ENCODE data around the gene DNAJB1.
"Not testable (repeated sequence)": the region's sequence is repeated elsewhere in the genome, so short reads cannot be mapped to it uniquely, and the experiment has no call there.

The DNAJB1 gene

GRCh38 chr19:14519860-14520407, 1.7 kb upstream of the DNAJB1 start:
- DNase-seq = no peak

DNA sequence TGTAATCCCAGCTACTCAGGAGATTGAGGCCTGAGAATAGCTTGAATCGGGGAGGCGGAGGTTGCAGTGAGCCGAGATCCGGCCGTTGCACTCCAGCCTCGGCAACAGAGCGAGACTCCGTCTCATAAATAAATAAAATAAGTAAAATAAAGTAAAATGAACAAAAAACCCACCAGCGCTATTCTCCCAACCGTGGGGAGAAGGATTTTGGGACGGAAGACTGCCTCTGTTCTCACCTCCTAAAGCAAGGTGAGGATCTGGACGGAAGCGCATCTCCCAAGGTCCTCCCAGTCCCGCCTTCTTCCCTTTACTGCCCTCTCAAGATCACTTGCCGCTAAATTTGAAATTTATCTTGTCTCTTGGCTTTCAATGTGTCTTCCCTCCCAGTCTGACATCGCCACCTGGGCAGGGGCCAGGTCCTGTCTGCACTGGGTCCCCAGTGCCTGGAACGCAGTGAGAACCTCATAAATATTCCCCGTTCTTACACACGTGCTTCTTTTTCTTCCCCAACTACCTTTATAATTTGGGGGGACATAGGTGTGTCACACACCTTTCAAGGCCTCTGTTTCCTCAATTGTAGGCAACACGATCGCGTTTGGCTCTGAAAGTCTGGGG, 1.2 kb upstream of the DNAJB1 start:
- DNase-seq = no peak

- DNase-seq = no peak
Observed at GRCh38 chr19:14517446-14517839, 754 bp downstream of the DNAJB1 start.

DNA sequence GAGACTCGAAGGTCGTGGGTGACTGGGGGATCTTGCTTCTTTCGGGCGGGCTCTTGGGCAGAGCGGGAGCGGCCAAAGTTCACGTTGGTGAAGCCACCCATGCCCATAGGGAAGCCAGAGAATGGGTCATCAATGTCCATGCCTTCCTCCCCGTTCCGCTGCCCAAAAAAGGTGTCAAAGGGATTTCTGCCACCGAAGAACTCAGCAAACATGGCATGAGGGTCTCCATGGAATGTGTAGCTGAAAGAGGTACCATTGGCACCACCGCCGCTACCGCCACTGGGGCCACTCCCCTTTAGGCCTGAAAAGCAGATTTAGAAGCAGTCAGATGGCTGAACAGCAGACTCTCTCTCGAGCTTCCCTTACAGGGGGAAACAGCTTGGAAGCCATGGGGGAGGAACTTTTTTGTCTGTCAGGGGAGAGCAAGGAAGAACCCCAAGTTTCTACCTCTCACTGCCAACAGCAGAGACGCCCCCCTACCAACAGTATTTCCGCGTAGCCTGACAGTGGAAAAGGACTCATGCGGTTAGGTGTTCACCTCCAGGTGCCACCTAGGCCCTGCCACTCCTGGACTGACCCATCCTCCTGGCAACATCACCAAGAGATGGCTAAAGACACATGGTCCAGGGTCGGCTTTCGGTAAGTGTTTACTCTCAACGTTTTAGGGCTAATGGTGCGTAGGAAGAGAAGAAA, 1.3 kb downstream of the DNAJB1 start:
- DNase-seq = no peak

DNA sequence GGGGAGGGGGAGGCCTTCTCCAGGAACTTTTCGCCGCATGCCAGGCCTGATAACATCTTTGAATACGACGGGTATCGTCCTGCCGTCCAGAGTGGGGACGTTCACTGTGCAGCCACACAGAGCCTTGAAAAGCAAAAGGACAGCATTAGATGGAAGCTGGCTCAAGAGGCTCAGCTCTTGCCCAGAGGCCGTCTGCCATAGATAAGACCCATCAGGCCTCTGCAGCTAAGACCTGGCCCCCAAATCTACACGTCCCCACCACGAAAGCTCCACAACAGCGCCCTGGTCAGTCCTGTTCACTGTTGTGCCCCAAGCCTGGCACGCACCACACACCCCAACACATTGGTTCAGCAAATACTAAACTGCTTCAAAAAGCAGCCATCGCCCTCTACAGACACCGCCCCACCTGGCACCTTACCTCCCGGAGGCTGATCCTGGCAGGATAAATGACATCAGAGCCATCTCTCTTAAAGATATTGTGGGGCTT, 2.1 kb downstream of the DNAJB1 start:
- no peak for DNase-seq

GRCh38 chr19:14515501-14516047, 2.6 kb downstream of the DNAJB1 start:
- DNase-seq = no peak

GRCh38 chr19:14514215-14514863, 3.9 kb downstream of the DNAJB1 start:
- no peak for DNase-seq

DNA sequence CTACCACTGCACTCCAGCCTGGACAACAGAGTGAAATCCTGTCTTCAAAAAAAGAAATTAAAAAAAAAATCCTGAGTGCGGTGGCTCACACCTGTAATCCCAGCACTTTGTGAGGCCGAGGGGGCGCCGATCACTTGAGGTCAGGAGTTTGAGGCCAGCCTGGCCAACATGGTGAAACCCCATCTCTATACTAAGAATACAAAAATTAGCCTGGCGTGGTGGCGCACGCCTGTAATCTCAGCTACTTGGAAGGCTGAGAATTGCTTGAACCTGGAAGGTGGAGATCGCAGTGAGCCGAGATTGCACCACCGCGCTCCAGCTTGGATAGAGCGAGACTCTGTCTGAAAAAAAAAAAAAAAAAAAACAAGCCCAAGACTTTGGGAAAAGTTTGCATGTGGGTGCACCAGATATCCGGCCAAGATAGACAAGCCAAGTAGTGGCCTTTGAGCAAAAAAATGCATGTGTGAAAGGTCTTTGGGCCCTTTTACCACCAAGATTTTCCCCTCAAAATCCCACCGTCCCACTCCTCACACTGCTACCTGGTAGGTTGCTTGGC, 5.7 kb downstream of the DNAJB1 start:
- no peak for DNase-seq

DNA sequence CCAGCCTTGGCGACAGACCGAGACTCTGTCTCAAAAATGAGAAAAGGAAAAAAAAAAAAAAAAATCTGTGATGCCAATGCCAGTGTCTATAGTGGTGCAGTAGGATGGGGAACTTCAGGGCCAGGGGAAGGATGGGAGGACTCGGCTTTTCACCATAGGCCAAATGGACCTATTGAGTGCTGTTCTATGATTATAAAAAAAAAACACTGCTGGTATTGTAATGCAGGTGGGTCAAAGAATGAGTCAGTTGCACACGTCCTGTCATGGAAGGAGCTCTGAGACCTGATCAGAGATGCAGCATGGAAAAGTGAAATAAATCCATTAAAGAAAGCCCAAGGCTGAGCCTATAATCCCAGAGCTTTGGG, 7.0 kb downstream of the DNAJB1 start:
- no peak for DNase-seq

DNA sequence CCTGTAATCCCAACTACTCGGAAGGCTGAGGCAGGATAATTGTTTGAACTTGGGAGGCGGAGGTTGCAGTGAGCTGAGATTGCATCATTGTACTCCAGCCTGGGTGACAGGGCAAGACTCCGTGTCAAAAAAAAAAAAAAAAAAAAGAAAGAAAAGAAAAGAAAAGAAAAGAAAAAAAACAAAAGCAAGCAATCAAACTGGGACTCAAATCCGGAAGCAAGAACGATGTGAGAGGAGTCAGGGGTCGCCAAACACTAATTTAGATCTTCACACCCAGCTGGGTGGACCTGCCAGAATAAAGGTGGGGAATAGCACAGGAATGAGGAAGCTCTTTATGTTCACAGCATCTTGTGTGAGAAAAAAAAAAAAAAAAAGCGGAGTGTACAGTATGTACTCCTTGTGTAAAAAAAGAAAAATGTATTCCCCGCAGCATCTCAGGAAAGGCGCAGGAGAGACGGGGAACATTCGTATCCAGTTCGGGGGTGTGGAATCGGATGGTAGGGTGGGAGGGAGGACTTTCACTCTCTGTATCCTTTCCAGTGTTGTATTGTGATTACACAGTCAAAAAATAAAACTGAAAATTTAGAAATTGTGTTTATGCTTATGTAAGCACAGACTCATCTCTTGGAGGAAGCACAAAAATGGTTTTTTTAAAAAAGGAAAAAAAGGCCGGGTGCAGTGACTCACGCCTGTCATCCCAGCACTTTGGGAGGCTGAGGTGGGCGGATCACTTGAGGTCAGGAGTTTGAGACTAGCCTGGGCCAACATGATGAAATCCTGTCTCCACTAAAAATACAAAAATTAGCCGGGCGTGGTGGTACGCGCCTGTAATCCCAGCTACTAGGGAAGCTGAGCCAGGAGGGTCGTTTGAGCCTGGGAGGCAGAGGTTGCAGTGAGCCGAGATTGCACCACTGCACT, 7.6 kb downstream of the DNAJB1 start:
- no peak for DNase-seq

DNA sequence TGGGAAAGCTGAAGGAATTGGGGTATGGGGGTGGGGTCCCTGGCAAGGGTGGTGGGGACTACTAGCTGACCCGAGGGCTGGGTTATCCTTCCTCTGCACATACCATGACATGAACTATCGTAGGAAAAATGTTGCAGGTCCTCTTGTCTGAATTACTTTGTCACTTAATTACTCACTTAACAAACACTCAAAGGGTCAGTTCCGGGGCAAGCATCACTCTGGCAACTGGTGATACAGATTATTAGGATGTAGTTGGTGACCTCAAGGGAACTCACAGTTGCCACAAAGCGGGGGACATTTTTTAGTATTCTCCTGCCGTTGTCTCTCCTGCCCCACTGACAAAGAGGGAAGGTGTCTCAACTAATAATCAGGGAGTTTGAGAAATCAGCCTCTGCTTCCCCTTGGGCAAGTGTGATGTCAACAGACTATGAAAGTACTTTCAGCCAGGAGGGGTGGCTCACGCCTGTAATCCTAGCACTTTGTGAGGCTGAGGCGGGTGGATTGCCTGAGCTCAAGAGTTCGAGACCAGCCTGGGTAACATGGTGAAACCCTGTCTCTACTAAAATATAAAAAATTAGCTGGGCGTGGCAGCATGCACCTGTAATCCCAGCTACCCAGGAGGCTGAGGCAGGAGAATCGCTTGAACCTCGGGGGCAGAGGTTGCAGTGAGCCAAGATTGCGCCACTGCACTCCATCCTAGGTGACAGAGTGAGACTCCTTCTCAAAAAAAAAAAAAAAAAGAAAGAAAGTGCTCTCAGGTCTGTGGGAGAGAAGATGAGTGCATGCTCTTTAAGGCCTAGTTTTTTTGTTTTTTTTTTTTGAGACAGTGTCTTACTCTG, 10.3 kb downstream of the DNAJB1 start:
- DNase-seq = no peak

DNA sequence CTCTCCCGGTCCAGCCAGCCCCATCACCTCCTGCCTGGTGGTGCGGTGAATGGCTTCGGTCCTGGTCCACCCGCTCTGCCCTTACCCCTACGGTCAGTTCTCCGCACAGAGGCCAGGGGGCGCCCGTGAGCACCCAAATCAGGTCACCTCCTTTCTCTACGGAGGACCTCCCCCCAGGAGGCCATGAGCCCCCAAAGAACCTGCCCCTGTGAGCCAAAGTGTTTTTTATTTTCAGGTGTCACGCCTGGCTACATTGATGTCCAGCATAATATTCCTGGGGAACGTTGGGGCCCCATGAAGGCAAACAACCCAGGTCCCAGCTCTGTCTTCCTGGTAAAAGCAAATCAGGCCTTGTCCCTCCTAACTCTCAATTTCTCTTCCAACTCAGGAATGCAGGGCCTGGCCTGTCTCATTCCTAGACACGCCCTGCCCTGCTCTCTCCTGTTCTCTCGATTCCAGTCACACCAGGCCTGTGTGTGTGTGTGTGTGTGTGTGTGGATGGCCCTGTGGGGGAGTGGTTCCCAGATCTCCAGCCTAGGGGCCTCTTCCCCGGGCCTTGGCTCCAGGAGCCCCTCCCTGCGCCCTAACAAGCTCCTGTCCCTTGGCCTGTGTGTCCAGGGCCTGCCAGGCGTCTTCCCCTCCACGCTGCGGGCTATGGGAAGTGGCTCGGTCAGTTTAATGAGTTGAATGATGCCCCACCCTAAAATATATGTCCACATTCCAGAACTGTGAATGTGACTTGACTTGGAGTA, 12.5 kb downstream of the DNAJB1 start:
- peak; percentile 89 for DNase-seq

- not testable (repeated sequence) for DNase-seq
Observed at GRCh38 chr19:14504575-14504974, 13.6 kb downstream of the DNAJB1 start.

DNA sequence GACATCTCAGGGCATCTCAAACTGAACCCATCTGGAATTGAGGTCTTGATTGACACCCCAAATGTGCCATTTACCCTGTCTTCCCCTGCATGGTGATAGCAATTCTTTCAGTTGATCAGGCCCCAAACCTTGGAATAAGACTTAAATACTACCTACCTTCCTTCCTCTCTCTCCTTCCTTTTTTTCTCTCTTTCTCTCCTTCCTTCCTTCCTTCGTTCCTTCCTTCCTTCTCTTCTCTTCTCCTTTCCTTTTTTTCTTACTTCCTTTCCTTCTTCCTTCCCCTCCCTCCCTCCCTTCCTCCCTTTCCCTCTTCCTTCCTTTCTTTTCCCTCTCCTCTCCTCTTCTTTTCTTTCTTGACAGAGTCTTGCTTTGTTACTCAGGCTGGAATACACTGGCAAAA, 14.9 kb downstream of the DNAJB1 start:
- no peak for DNase-seq

- no peak for DNase-seq
Observed at GRCh38 chr19:14502334-14503092, 15.7 kb downstream of the DNAJB1 start.

- DNase-seq = no peak
Observed at GRCh38 chr19:14497228-14497921, 20.8 kb downstream of the DNAJB1 start.

DNA sequence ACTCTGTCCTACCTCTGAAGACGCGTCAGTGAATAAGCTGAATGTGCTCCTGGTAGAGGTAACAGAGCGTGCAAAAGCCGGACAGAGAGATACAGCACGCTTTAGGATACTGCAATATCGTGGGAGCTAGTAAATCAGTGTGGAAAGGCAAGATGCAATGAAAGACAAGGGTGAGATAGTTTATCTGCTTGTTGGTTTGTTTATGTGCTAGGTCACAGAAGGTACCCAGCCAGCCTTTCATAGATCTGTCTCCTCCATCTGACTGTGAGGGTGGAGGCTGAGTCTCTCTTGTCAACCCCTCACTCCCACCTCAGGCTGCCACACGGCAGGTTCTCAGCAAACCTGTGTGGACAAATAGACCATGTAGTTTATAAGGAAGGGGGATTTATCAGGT, 21.4 kb downstream of the DNAJB1 start:
- no peak for DNase-seq

DNA sequence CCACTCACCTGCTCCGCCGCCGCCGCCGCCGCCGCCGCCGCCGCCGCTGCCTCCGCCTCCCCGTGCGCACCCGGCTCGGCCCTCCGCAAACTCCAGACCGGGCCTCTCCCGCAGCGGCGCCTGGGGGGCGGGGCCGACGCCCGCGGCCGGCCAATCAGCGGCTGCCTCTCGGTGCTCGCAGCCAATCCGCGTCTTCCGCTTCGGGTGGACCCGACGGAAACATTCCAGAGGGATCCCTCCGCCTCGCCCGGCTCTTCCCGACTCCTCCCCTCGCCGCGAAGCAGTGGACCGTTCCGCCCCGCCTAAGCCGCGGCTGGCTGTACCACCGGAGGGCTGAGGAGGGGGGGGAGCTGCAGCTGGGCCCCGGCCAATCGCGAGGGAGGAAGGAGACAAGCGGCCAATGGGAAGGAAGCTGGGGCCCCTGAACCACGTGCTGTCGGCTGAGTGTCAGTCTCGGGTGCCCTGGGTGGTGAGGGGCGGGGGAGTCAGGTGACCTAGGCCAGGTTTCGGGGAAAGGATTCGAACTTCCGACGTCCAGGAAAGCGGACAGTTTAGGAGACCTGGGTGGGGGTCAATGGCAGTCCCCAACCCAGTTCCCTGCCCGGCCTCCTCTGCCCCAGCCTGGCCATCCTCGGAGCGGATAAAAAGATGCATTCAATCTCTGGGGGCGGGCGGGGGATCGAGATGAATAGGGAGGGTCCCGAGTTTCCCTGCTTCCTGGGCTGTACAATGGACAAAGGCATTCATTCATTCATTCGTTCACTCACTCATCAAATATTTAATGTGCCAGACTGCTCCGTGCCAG, 22.0 kb downstream of the DNAJB1 start, which contains the start of gene GIPC1:
GIPC1 (minus strand) TSS at position 99 of the 805 bp plus-strand sequence. CDS start 13,151 bp downstream, outside the sequence.
- DNase-seq = peak; percentile 87

All from stimulated activated CD8-positive, alpha-beta memory T cell treated with anti-CD3 and anti-CD28 coated beads, Interleukin-4, amount 100 ng/mL, for 48 hours (primary cell).